Stomach (tissue), 4 donors: ENCODE measurements around the gene RASSF1.

Experiments
- EP300 ChIP-seq: sonication (generic); formaldehyde crosslinking; IDR thresholded peaks from one replicate; pipeline ENCODE4 v1.6.1; 2017; ENCODE audit warnings: antibody characterized with exemption
- POLR2A ChIP-seq, 4 donors: fragments of 450-650 bp; IDR thresholded peaks; one replicate each; pipeline ENCODE4 v1.6.1; 2016; ENCODE audit warnings: antibody characterized with exemption in 4 of 4, control low read depth in 2 of 4, mild to moderate bottlenecking in 1 of 4, moderate library complexity in 1 of 4
- POLR2AphosphoS5 ChIP-seq, 3 donors: sonication (generic); formaldehyde crosslinking; IDR thresholded peaks; one replicate each; pipeline ENCODE4 v1.6.1; 2016; ENCODE audit warnings: antibody characterized with exemption in 3 of 3
- TF ChIP-seq, protein P1 (sequence below), 7 experiments: fragments of 450-650 bp in 4 of 7; fragments of 200-600 bp in 3 of 7; sonication (generic) in 3 of 7; IDR thresholded peaks; one replicate each; pipeline ENCODE4 v1.5.1; 2016 to 2019; ENCODE audit warnings: antibody characterized with exemption in 7 of 7, control low read depth in 2 of 7, mild to moderate bottlenecking in 1 of 7

DNA sequence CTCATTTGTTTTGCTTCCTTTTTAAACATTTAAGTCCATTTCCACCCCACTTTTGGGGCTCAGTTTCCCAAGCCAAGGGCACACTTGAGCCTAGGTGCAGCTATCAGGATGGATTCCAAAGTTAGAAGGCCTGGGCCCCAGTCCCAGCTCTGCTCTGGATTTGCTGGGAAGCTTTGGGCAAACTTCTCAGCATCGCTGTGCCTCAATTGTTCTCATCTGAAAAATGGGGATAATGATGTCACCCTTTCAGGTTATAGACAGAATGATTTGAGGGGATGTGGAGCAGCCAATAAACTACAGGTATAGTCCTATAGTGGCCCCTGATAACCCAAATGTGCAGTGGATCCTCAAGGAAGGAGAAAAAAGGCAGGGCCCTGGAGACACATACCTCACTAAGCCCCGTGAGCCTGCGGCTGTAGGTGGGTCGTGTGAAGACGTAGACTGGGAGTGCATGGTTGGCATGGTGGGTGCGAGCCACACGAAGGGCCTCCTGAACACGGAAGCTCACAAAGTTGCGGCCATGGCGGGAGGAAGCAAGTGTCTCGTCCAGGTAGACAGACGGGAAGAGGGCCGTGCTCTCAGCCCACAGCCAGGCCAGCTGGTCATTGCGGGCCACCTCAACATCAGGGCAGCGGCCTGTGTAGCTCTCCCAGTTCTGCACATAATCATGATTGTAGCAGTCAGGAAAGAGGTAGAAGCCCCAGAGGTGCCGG, 21.3 kb downstream of the RASSF1 start:
- TF ChIP-seq, protein P1, sequence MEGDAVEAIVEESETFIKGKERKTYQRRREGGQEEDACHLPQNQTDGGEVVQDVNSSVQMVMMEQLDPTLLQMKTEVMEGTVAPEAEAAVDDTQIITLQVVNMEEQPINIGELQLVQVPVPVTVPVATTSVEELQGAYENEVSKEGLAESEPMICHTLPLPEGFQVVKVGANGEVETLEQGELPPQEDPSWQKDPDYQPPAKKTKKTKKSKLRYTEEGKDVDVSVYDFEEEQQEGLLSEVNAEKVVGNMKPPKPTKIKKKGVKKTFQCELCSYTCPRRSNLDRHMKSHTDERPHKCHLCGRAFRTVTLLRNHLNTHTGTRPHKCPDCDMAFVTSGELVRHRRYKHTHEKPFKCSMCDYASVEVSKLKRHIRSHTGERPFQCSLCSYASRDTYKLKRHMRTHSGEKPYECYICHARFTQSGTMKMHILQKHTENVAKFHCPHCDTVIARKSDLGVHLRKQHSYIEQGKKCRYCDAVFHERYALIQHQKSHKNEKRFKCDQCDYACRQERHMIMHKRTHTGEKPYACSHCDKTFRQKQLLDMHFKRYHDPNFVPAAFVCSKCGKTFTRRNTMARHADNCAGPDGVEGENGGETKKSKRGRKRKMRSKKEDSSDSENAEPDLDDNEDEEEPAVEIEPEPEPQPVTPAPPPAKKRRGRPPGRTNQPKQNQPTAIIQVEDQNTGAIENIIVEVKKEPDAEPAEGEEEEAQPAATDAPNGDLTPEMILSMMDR (IDR thresholded peaks at IDR 0.05): no peak
- TF ChIP-seq POLR2AphosphoS5 (IDR thresholded peaks at IDR 0.05) (no peak), EP300 (no peak), POLR2A (IDR thresholded peaks at IDR 0.05) (no peak)
